NCI-H2171 treated with DMSO at 0.1 percent for 48 hours (cell line): ENCODE measurements around the gene OR4D10.

ENCODE experiments used
- DNase-seq: peaks from one replicate; lab custom pipeline; 2025; lab: John Stamatoyannopoulos, UW

OR4D10 gene

GRCh38 chr11:59528711-59529110 is 55.6 kb downstream of the OR4D10 start:
- no peak for DNase-seq
